Breast epithelium (tissue), 3 donors: ENCODE data around the gene FBN1.

ENCODE experiments used
- POLR2A ChIP-seq: fragments of 450-650 bp; IDR thresholded peaks from one replicate; pipeline ENCODE4 v1.6.1; 2016; ENCODE audit warnings: antibody characterized with exemption, mild to moderate bottlenecking, moderate library complexity
- POLR2AphosphoS5 ChIP-seq, 3 donors: sonication (generic); formaldehyde crosslinking; IDR thresholded peaks; one replicate each; pipeline ENCODE4 v1.6.1; 2017; ENCODE audit warnings: antibody characterized with exemption in 3 of 3
- TF ChIP-seq, protein P1 (sequence below), 3 donors: fragments of 450-650 bp; IDR thresholded peaks; one replicate each; pipeline ENCODE4 v1.5.1; 2016 to 2017; ENCODE audit warnings: antibody characterized with exemption in 3 of 3, mild to moderate bottlenecking in 3 of 3, moderate library complexity in 3 of 3

DNA sequence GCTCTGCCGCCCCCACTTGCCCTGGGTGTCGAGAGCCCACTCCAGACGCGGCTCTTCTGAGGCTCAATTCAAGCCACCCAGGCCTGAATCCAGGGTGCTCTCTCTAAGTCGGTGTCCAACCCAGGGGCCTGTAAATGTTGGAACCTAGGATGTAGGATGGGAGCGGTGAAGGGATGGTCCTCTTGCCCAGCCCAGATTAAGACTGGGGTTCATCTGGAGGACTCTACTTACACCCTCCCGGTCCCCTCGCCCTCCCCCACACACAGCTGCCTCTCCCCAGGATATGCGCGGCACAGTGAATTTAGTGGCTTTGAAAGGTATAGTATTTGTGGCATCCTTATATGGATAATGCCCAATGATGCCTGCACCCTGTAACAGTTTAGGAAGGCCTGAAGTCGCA lies 822 bp upstream of the FBN1 start:
- TF ChIP-seq POLR2AphosphoS5 (IDR thresholded peaks at IDR 0.05) (no peak), POLR2A (no peak)
- TF ChIP-seq, protein P1, sequence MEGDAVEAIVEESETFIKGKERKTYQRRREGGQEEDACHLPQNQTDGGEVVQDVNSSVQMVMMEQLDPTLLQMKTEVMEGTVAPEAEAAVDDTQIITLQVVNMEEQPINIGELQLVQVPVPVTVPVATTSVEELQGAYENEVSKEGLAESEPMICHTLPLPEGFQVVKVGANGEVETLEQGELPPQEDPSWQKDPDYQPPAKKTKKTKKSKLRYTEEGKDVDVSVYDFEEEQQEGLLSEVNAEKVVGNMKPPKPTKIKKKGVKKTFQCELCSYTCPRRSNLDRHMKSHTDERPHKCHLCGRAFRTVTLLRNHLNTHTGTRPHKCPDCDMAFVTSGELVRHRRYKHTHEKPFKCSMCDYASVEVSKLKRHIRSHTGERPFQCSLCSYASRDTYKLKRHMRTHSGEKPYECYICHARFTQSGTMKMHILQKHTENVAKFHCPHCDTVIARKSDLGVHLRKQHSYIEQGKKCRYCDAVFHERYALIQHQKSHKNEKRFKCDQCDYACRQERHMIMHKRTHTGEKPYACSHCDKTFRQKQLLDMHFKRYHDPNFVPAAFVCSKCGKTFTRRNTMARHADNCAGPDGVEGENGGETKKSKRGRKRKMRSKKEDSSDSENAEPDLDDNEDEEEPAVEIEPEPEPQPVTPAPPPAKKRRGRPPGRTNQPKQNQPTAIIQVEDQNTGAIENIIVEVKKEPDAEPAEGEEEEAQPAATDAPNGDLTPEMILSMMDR (IDR thresholded peaks at IDR 0.05): no peak
